ENCODE measurements around the gene TNPO2.

Gene TNPO2

GRCh38 chr19:12723641-12724426 lies at the start of gene TNPO2:
Gene TNPO2, minus strand, starts transcription at chr19:12723932. Its CDS starts 2,955 bp downstream, at chr19:12720977.
- peak; percentile 60 for DNase-seq (ENCODE audit: low read depth, low spot score)
- H3K4me3 ChIP-seq (ENCODE audit: low read depth, low read length), result peak within 1 kb of the TSS; percentile 81
- TF ChIP-seq, protein P1, sequence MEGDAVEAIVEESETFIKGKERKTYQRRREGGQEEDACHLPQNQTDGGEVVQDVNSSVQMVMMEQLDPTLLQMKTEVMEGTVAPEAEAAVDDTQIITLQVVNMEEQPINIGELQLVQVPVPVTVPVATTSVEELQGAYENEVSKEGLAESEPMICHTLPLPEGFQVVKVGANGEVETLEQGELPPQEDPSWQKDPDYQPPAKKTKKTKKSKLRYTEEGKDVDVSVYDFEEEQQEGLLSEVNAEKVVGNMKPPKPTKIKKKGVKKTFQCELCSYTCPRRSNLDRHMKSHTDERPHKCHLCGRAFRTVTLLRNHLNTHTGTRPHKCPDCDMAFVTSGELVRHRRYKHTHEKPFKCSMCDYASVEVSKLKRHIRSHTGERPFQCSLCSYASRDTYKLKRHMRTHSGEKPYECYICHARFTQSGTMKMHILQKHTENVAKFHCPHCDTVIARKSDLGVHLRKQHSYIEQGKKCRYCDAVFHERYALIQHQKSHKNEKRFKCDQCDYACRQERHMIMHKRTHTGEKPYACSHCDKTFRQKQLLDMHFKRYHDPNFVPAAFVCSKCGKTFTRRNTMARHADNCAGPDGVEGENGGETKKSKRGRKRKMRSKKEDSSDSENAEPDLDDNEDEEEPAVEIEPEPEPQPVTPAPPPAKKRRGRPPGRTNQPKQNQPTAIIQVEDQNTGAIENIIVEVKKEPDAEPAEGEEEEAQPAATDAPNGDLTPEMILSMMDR (IDR thresholded peaks at IDR 0.05; ENCODE audit: low read depth, low read length), result no peak
- in situ Hi-C loops (cut with HindIII; ENCODE audit: low sequenced_read_pairs), result no loop called here

- no peak overlapping the region for H3K4me3 ChIP-seq (ENCODE audit: low read depth, low read length)
- DNase-seq (ENCODE audit: low read depth, low spot score), result no peak
- TF ChIP-seq, protein P1 (IDR thresholded peaks at IDR 0.05; ENCODE audit: low read depth, low read length), result no peak
- in situ Hi-C loops (cut with HindIII; ENCODE audit: low sequenced_read_pairs), result no loop called here
Measured at GRCh38 chr19:12772323-12772722, 48.6 kb upstream of the TNPO2 start.

DNA sequence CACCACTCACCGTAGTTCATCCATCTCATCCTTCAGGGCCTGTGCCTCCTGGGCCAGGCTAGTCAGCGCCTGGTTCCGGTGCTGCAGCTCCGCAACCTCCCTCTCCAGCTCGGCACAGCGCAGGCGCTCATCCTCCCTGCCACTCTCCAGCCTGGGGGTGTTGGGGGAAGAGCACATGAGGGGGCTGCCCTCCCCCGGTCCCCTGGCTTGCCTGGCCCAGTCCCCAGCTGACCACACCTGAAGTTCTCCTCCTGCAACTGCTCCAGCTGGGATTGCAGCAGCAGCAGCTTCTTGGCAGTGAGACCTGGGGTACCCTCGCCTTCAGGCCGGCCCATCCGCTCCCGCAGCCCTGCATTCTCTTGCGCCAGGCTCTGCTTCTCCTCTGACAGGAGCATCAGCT lies 47.2 kb upstream of the TNPO2 start:
- TF ChIP-seq, protein P1 (IDR thresholded peaks at IDR 0.05; ENCODE audit: low read depth, low read length), result no peak
- DNase-seq (ENCODE audit: low read depth, low spot score), result no peak
- no peak overlapping the region for H3K4me3 ChIP-seq (ENCODE audit: low read depth, low read length)
- in situ Hi-C loops (cut with HindIII; ENCODE audit: low sequenced_read_pairs), result no loop called here

GRCh38 chr19:12769689-12770088 lies 46.0 kb upstream of the TNPO2 start:
- TF ChIP-seq, protein P1 (IDR thresholded peaks at IDR 0.05; ENCODE audit: low read depth, low read length), result no peak
- in situ Hi-C loops (cut with HindIII; ENCODE audit: low sequenced_read_pairs), result no loop called here
- no peak overlapping the region for H3K4me3 ChIP-seq (ENCODE audit: low read depth, low read length)
- DNase-seq (ENCODE audit: low read depth, low spot score), result no peak

GRCh38 chr19:12767666-12768065 lies 43.9 kb upstream of the TNPO2 start:
- in situ Hi-C loops (cut with HindIII; ENCODE audit: low sequenced_read_pairs), result no loop called here
- DNase-seq (ENCODE audit: low read depth, low spot score), result no peak
- no peak overlapping the region for H3K4me3 ChIP-seq (ENCODE audit: low read depth, low read length)
- TF ChIP-seq, protein P1 (IDR thresholded peaks at IDR 0.05; ENCODE audit: low read depth, low read length), result no peak

- no peak for DNase-seq (ENCODE audit: low read depth, low spot score)
- TF ChIP-seq, protein P1 (IDR thresholded peaks at IDR 0.05; ENCODE audit: low read depth, low read length), result no peak
- in situ Hi-C loops (cut with HindIII; ENCODE audit: low sequenced_read_pairs), result no loop called here
- H3K4me3 ChIP-seq (ENCODE audit: low read depth, low read length), result no peak overlapping the region
Measured at GRCh38 chr19:12767150-12767549, 43.4 kb upstream of the TNPO2 start.

All from astrocyte of the spinal cord (primary cell).